ENCODE results near the gene TESK2.

TESK2 gene

DNA sequence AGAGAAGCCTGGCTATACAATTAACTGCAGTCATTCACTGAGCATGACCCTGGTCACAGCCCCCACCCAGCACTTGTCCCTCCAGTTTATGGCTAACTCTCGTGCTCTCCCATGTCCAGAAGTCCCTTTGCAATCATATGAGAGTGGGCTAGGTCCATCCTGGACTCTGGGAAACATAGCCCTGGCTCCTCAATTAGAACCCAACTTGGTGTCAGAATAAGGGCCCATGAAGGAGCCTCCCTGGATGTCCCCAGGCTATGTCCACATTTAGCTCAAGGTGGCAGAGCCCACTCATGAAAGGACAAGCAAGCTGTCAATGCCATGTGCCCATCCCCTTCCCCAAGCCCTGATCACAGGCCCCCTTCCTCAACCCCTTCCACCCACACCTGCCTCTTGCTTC lies 191.7 kb downstream of the TESK2 start:
- DNase-seq: no peak

DNA sequence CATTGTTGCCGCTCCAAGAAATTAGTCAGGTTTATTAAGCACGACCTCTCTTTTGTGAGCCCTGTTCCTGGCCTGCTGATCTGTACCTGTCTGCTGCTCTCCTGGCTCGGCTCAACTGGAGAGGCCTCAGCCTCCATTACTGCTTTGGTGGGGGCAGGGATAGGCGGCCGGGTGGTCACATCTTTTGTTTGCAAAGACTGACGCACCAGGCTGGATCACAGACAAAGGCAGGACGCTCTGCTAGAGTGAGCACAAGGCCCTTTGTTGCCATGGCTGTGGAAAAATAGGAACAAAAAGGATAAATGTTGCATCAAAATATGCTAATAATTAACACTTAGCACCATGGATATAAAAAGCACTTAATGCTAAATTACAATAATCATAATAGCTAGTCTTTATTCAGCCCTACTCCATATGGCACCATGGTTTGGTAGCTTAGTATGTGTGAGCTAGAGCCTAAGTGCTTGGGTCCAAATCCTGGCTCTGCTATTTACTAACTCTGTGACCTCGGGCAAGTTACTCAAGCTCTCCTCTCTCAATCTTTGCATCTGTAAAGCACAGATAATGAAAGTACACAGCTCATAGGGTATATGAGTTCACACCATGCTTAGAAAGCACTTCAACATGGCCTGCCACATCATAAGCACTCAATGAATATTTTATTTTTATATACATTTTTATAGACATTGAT lies 193.2 kb downstream of the TESK2 start:
- no peak for DNase-seq
